PC-9 (cell line): ENCODE measurements around the gene ABCC2. TPM values are rescaled to one million over a fixed set of nuclear protein-coding genes. Genes with fewer than 3 reads are reported as not detected.

ENCODE experiments used
- BruUV-seq: library from RNA; stranded (reverse); fragments of 400-500 nt; replicated peaks from 2 replicates; lab custom pipeline; 2021; lab: Mats Ljungman, UMichigan
- CTCF ChIA-PET: fragments of 300-600 bp; sonication (Branson Sonifier 250); formaldehyde crosslinking; loops from one replicate; lab custom pipeline; 2022; ENCODE audit warnings: antibody characterized with exemption; lab: Charles Lee
- POLR2A ChIA-PET: fragments of 300-600 bp; sonication (Branson Sonifier 250); formaldehyde crosslinking; loops from one replicate; lab custom pipeline; 2022; ENCODE audit warnings: antibody characterized with exemption; ENCODE audit not compliant: unreplicated experiment; lab: Charles Lee
- DNase-seq, 2 experiments: peaks; one replicate each; pipeline versions ENCODE4 v3.0.0 to v3.0.0-alpha.2; 2015 to 2022; ENCODE audit warnings: mixed read lengths in 1 of 2
- H2AFZ ChIP-seq: fragments of 200-600 bp; sonication (generic); 2 replicates; pipeline ENCODE4 v1.8.1; 2017; ENCODE audit warnings: antibody characterized with exemption
- H3F3A ChIP-seq: fragments of 200-600 bp; sonication (generic); 2 replicates; pipeline ENCODE4 v1.8.1; 2017; ENCODE audit warnings: antibody characterized with exemption, mild to moderate bottlenecking, low read depth; ENCODE audit not compliant: insufficient read depth
- H3K27ac ChIP-seq: fragments of 200-600 bp; sonication (generic); 2 replicates; pipeline ENCODE4 v1.6.1; 2016; ENCODE audit warnings: mixed run types
- H3K27me3 ChIP-seq: fragments of 200-600 bp; sonication (generic); 2 replicates; pipeline ENCODE4 v1.6.1; 2016; ENCODE audit warnings: low read depth, mixed run types; ENCODE audit not compliant: insufficient read depth
- H3K36me3 ChIP-seq: fragments of 200-600 bp; sonication (generic); 2 replicates; pipeline ENCODE4 v1.6.1; 2016; ENCODE audit warnings: low read depth, mixed run types
- H3K4me1 ChIP-seq: fragments of 200-600 bp; sonication (generic); replicated peaks from 2 replicates; pipeline ENCODE4 v1.6.1; 2016; ENCODE audit warnings: mixed run types; ENCODE audit not compliant: insufficient read depth
- H3K4me2 ChIP-seq: fragments of 200-600 bp; sonication (generic); 2 replicates; pipeline ENCODE4 v1.6.1; 2017; ENCODE audit warnings: mixed run types
- H3K4me3 ChIP-seq: fragments of 200-600 bp; sonication (generic); 2 replicates; pipeline ENCODE4 v1.6.1; 2016; ENCODE audit warnings: mixed run types
- H3K79me2 ChIP-seq: fragments of 200-600 bp; sonication (generic); 2 replicates; pipeline ENCODE4 v1.6.1; 2017; ENCODE audit warnings: low read depth, mixed run types
- H3K9me2 ChIP-seq: fragments of 200-600 bp; sonication (generic); 2 replicates; pipeline ENCODE4 v1.8.1; 2017; ENCODE audit warnings: mild to moderate bottlenecking; ENCODE audit not compliant: insufficient read depth
- H3K9me3 ChIP-seq: fragments of 200-600 bp; sonication (generic); 2 replicates; pipeline ENCODE4 v1.8.1; 2016; ENCODE audit warnings: low read depth; ENCODE audit not compliant: insufficient read depth
- H4K20me1 ChIP-seq: fragments of 200-600 bp; sonication (generic); 2 replicates; pipeline ENCODE4 v1.8.1; 2017; ENCODE audit not compliant: insufficient read depth
- EZH2 ChIP-seq: fragments of 200-600 bp; sonication (generic); IDR thresholded peaks from 2 replicates; pipeline ENCODE4 v1.8.0; 2017; ENCODE audit warnings: antibody characterized with exemption, low read depth
- intact Hi-C: fragments of 100-400 bp; cut with micrococcal nuclease; formaldehyde crosslinking; loops from one replicate; pipeline ENCODE4 v1.10.0; 2022; ENCODE audit not compliant: unreplicated experiment
- total RNA-seq: library from RNA; stranded (reverse); gene quantifications from 2 replicates; pipeline ENCODE4 v1.2.3, GENCODE V29; 2021
- TF ChIP-seq, protein P1 (sequence below): fragments of 200-600 bp; sonication (generic); conservative IDR thresholded peaks from 2 replicates; pipeline ENCODE4 v1.6.1; 2017; ENCODE audit warnings: mixed run types, antibody characterized with exemption, mild to moderate bottlenecking, moderate library complexity

ABCC2 gene
- total RNA-seq, 1 experiment from 2014 or later, result 174 TPM

DNA sequence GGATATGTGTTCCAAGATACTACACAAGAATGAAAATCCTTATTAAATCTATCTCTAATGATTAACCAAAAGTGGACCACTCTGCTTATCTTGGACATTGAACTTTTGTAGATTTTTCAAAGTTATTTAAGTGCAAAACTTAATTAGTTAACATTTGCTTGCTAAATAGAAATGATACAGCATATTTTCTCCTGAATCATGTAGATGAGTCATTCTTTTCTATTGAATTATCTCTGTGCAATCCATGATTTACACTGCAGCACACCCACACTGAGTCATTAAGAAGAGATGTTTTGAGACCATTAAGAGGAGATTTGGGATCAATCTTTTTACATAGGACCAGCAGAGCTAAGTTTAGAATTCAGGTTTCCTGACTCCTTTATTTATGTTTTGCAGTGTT is 6.6 kb upstream of the ABCC2 start:
- peak overlapping the region; percentile 15; the same call in 1 of the 2 replicates for H3K4me3 ChIP-seq
- no peaks in the 10 kb centered on the region for H3K27me3 ChIP-seq
- peak overlapping the region; percentile 70 for H3K4me2 ChIP-seq
- H3K9me3 ChIP-seq, result no peaks in the 10 kb centered on the region
- CTCF ChIA-PET, result no interaction called here
- no peak for TF ChIP-seq EZH2
- TF ChIP-seq, protein P1, sequence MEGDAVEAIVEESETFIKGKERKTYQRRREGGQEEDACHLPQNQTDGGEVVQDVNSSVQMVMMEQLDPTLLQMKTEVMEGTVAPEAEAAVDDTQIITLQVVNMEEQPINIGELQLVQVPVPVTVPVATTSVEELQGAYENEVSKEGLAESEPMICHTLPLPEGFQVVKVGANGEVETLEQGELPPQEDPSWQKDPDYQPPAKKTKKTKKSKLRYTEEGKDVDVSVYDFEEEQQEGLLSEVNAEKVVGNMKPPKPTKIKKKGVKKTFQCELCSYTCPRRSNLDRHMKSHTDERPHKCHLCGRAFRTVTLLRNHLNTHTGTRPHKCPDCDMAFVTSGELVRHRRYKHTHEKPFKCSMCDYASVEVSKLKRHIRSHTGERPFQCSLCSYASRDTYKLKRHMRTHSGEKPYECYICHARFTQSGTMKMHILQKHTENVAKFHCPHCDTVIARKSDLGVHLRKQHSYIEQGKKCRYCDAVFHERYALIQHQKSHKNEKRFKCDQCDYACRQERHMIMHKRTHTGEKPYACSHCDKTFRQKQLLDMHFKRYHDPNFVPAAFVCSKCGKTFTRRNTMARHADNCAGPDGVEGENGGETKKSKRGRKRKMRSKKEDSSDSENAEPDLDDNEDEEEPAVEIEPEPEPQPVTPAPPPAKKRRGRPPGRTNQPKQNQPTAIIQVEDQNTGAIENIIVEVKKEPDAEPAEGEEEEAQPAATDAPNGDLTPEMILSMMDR, result no peak
- intact Hi-C loops, result no loop called here
- H3K36me3 ChIP-seq, result no peaks in the 10 kb centered on the region
- peaks cover 37% of the 10 kb centered on the region for H3F3A ChIP-seq
- peaks cover 52% of the 10 kb centered on the region for H3K4me1 ChIP-seq
- peak in 1 of 2 experiments; percentile 84 for DNase-seq
- H3K27ac ChIP-seq, result peak overlapping the region; percentile 100
- no TSS peak for BruUV-seq
- H4K20me1 ChIP-seq, result no peaks in the 10 kb centered on the region
- no peaks in the 10 kb centered on the region for H3K79me2 ChIP-seq
- no peak overlapping the region for H2AFZ ChIP-seq
- no peaks in the 10 kb centered on the region for H3K9me2 ChIP-seq
- POLR2A ChIA-PET, result no interaction called here

DNA sequence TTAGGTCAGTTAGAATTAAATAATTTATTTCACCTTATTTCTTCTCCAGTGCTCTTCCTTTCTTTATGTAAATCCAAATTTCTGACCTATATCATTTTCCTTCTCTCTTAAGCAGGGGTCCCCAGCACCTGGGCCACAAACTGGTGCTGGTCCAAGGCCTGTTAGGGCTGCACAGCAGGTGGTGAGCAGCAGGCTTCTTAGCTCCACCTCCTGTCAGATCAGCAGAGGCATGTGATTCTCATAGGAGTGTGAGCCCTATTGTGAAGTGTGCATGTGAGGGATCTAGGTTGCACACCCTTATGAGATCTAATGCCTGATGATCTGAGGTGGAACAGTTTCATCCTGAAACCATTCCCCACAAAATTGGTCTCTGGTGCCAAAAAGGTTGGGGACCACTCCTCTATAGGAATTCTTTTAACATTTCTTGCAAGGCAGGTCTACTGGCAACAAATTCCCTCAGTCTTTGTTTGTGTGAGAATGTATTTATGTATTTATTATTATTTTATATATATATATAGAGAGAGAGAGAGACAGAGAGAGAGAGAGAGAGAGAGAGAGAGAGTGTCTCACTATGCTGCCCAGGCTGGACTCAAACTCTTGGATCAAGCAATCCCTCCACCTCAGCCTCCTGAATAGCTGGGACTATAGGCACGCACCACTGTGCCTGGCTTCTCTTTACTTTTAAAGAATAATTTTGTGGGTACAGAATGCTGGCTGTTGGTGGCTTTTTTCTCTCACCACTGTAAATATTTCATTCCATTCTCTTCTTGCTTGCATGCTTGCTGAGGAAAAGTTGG is 4.3 kb upstream of the ABCC2 start:
- H3K27ac ChIP-seq, result peak overlapping the region; percentile 100
- peaks cover 16% of the 10 kb centered on the region for H3K79me2 ChIP-seq
- BruUV-seq, result no TSS peak
- no peak for DNase-seq
- no peak overlapping the region for H2AFZ ChIP-seq
- no peaks in the 10 kb centered on the region for H3K27me3 ChIP-seq
- intact Hi-C loops, result no loop called here
- H3K36me3 ChIP-seq, result no peaks in the 10 kb centered on the region
- no peaks in the 10 kb centered on the region for H4K20me1 ChIP-seq
- POLR2A ChIA-PET, result no interaction called here
- CTCF ChIA-PET, result no interaction called here
- H3K4me1 ChIP-seq, result peaks cover 68% of the 10 kb centered on the region
- H3K4me2 ChIP-seq, result peak overlapping the region; percentile 98
- H3K9me2 ChIP-seq, result no peaks in the 10 kb centered on the region
- H3K9me3 ChIP-seq, result no peaks in the 10 kb centered on the region
- TF ChIP-seq, protein P1, result no peak
- no peak for TF ChIP-seq EZH2
- H3F3A ChIP-seq, result peaks cover 51% of the 10 kb centered on the region
- H3K4me3 ChIP-seq, result peak overlapping the region; percentile 53; the same call in 1 of the 2 replicates

DNA sequence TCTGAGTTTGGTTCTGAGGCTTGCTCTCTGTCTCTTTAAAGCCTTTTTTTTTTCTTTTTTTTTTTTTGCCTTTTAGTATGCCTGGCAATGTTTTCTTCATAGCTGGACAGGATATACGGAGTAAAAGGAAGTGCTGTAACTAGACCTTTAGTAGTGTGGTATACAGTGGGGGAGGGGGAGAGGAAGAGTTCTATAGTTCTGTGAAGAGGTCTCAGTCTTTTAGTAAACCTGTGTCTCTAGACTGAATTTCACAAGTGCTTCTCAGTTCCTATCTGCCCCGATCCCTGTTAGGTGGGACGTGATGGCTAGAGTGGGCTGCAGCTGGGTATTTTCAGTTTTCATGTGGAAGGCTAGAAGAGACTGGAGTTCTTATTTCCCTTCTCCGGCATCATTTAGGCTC is 3.1 kb upstream of the ABCC2 start:
- intact Hi-C loops, result no loop called here
- Histone ChIP-seq H3K9me2 (no peaks in the 10 kb centered on the region), H3K4me3 (peak overlapping the region; percentile 53; the same call in 1 of the 2 replicates), H3K27me3 (no peaks in the 10 kb centered on the region), H3F3A (peaks cover 54% of the 10 kb centered on the region), H3K4me2 (peak overlapping the region; percentile 98), H3K27ac (peak overlapping the region; percentile 100), H3K4me1 (peaks cover 70% of the 10 kb centered on the region), H2AFZ (peak overlapping the region; percentile 69; the same call in 1 of the 2 replicates), H3K36me3 (no peaks in the 10 kb centered on the region), H4K20me1 (no peaks in the 10 kb centered on the region), H3K9me3 (no peaks in the 10 kb centered on the region), H3K79me2 (peaks cover 28% of the 10 kb centered on the region)
- TF ChIP-seq, protein P1, result no peak
- peak; percentile 26 to 67 for DNase-seq
- ChIA-PET POLR2A (interaction anchor here (1.1 kb wide), 1 partner anchor 11 kb away, joined by 30 read pairs; no protein-coding TSS in a partner anchor), CTCF (no interaction called here)
- no TSS peak for BruUV-seq
